HepG2 (cell line): ENCODE measurements around the gene RCOR1. TPM values are rescaled to one million over a fixed set of nuclear protein-coding genes. Genes with fewer than 3 reads are reported as not detected.

Experiments used
- AHDC1 ChIP-seq: sonication (generic); formaldehyde crosslinking; IDR thresholded peaks from 2 replicates; pipeline ENCODE4 v1.5.1; 2020; ENCODE audit warnings: mild to moderate bottlenecking, missing genetic modification reagents, borderline replicate concordance
- CREB1 ChIP-seq, 2 experiments: fragments of 450-650 bp in 1 of 2; IDR thresholded peaks; 2 replicates each; pipeline ENCODE4 v1.6.1; 2016 to 2017; ENCODE audit warnings: control low read depth in 1 of 2, mild to moderate bottlenecking in 1 of 2, missing compliant biosample characterization in 1 of 2, missing genetic modification characterization in 1 of 2
- ERF ChIP-seq: IDR thresholded peaks from 2 replicates; pipeline ENCODE4 v1.6.1; 2018; ENCODE audit warnings: missing biosample characterization, missing genetic modification reagents
- FOXP1 ChIP-seq, 2 experiments: fragments of 450-650 bp in 1 of 2; IDR thresholded peaks; 2 replicates each; pipeline ENCODE4 v1.6.1; 2017 to 2018; ENCODE audit warnings: antibody characterized with exemption in 1 of 2
- HNRNPH1 ChIP-seq: fragments of 200-400 bp; formaldehyde crosslinking; optimal IDR thresholded peaks from 2 replicates; pipeline ENCODE3; 2017; ENCODE audit warnings: mild to moderate bottlenecking, low read depth, low read length
- MIXL1 ChIP-seq: IDR thresholded peaks from 2 replicates; pipeline ENCODE4 v1.6.1; 2016
- PCBP1 ChIP-seq: fragments of 200-400 bp; formaldehyde crosslinking; IDR thresholded peaks from 2 replicates; pipeline ENCODE4 v1.6.1; 2017; ENCODE audit warnings: mild to moderate bottlenecking, low read depth, low read length, borderline replicate concordance
- RBAK ChIP-seq: sonication (generic); formaldehyde crosslinking; IDR thresholded peaks from 2 replicates; pipeline ENCODE4 v1.5.1; 2020; ENCODE audit warnings: mild to moderate bottlenecking, missing genetic modification reagents
- RBM39 ChIP-seq: fragments of 200-400 bp; formaldehyde crosslinking; IDR thresholded peaks from one replicate; pipeline ENCODE4 v1.6.1; 2018; ENCODE audit warnings: antibody characterized with exemption, mild to moderate bottlenecking, low read depth, low read length; ENCODE audit not compliant: poor library complexity, severe bottlenecking
- RXRA ChIP-seq: sonication (generic); formaldehyde crosslinking; IDR thresholded peaks from 2 replicates; pipeline ENCODE4 v1.5.1; 2020; ENCODE audit warnings: missing genetic modification reagents
- ZNF34 ChIP-seq: sonication (generic); formaldehyde crosslinking; IDR thresholded peaks from 2 replicates; pipeline ENCODE4 v1.4.0; 2020; ENCODE audit warnings: mild to moderate bottlenecking, missing genetic modification reagents, borderline replicate concordance
- ZNF44 ChIP-seq: sonication (generic); formaldehyde crosslinking; IDR thresholded peaks from 2 replicates; pipeline ENCODE4 v1.5.1; 2020; ENCODE audit warnings: mild to moderate bottlenecking, missing genetic modification reagents
- ZNF547 ChIP-seq: sonication (generic); formaldehyde crosslinking; IDR thresholded peaks from 2 replicates; pipeline ENCODE4 v1.5.1; 2020; ENCODE audit warnings: mild to moderate bottlenecking, missing genetic modification reagents
- ZNF710 ChIP-seq: sonication (generic); formaldehyde crosslinking; IDR thresholded peaks from 2 replicates; pipeline ENCODE4 v1.5.0; 2020; ENCODE audit warnings: mild to moderate bottlenecking, missing genetic modification reagents, borderline replicate concordance
- ZNF782 ChIP-seq: sonication (generic); formaldehyde crosslinking; IDR thresholded peaks from 2 replicates; pipeline ENCODE4 v1.4.0; 2020; ENCODE audit warnings: missing genetic modification reagents, mild to moderate bottlenecking, borderline replicate concordance
- ZSCAN20 ChIP-seq: sonication (generic); formaldehyde crosslinking; IDR thresholded peaks from 2 replicates; pipeline ENCODE4 v1.4.0; 2020; ENCODE audit warnings: missing genetic modification reagents, mild to moderate bottlenecking, borderline replicate concordance
- polyA plus RNA-seq, 8 experiments: library from polyadenylated mRNA; depleted of rRNA in 3 of 8; stranded (reverse) in 7 of 8; unstranded in 1 of 8; fragments of >200 nt; fragmentation: Illumina TruSeq in 4 of 8; extraction: Trizol in 4 of 8; gene quantifications; 2 replicates each; pipeline versions ENCODE4 v1.2.1 to v1.2.3, GENCODE V29; 2011 to 2016; ENCODE audit warnings: low read depth in 4 of 8, missing spikeins in 1 of 8, mixed read lengths in 1 of 8; ENCODE audit not compliant: insufficient read depth in 1 of 8
- total RNA-seq, 5 experiments: library from RNA; depleted of rRNA; stranded (reverse); fragments of >200 nt; fragmentation: Illumina TruSeq; extraction: Trizol; gene quantifications; 2 replicates each; pipeline ENCODE4 v1.2.3, GENCODE V29; 2016; ENCODE audit warnings: low read depth in 1 of 5
- TF ChIP-seq, protein P1 (sequence below): sonication (generic); formaldehyde crosslinking; IDR thresholded peaks from 2 replicates; pipeline ENCODE4 v1.8.1; 2023; ENCODE audit warnings: missing genetic modification reagents, mild to moderate bottlenecking, borderline replicate concordance
- TF ChIP-seq, protein P2 (sequence below): sonication (generic); formaldehyde crosslinking; IDR thresholded peaks from 2 replicates; pipeline ENCODE4 v1.8.0; 2022; ENCODE audit warnings: mild to moderate bottlenecking, missing genetic modification reagents, borderline replicate concordance

Gene RCOR1
- total and polyA plus RNA-seq, 2 of the 13 experiments (the other 11 are each of a cell fraction or from before 2014, with no cell fraction given): 10.2 to 11.1 TPM

- TF ChIP-seq ERF (CRISPR knock-in tag) (peak; percentile 14; the same call in 1 of the 2 replicates), CREB1 (IDR thresholded peaks at IDR 0.05) (no peak), CREB1 (CRISPR knock-in tag; IDR thresholded peaks at IDR 0.05) (no peak; the same call in 1 of the 2 replicates), ZNF710 (CRISPR knock-in tag) (no peak), RBM39 (no peak), RXRA (CRISPR knock-in tag) (peak; percentile 37; the same call in 1 of the 2 replicates), ZNF782 (CRISPR knock-in tag) (no peak), FOXP1 (IDR thresholded peaks at IDR 0.05) (no peak), FOXP1 (CRISPR knock-in tag; IDR thresholded peaks at IDR 0.05) (no peak), ZNF547 (CRISPR knock-in tag) (no peak; the same call in 1 of the 2 replicates), PCBP1 (no peak), HNRNPH1 (no peak), ZNF34 (CRISPR knock-in tag) (no peak), AHDC1 (no peak), RBAK (CRISPR knock-in tag) (no peak), MIXL1 (CRISPR knock-in tag) (peak; percentile 55; the same call in 1 of the 2 replicates), ZNF44 (0 out of 2 replicates have a peak, but pooled peaks have one; percentile 26), ZSCAN20 (no peak)
- TF ChIP-seq, protein P1, sequence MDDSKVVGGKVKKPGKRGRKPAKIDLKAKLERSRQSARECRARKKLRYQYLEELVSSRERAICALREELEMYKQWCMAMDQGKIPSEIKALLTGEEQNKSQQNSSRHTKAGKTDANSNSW (CRISPR knock-in tag): 0 out of 2 replicates have a peak, but pooled peaks have one; percentile 8
- TF ChIP-seq, protein P2, sequence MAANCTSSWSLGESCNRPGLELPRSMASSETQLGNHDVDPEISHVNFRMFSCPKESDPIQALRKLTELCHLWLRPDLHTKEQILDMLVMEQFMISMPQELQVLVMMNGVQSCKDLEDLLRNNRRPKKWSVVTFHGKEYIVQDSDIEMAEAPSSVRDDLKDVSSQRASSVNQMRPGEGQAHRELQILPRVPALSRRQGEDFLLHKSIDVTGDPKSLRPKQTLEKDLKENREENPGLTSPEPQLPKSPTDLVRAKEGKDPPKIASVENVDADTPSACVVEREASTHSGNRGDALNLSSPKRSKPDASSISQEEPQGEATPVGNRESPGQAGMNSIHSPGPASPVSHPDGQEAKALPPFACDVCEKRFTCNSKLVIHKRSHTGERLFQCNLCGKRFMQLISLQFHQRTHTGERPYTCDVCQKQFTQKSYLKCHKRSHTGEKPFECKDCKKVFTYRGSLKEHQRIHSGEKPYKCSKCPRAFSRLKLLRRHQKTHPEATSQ: no peak
Observed at GRCh38 chr14:102545461-102546265, 46.8 kb upstream of the RCOR1 start (continued).
